GM12892 (cell line): ENCODE results near the gene EML1.

Experiments used
- POLR2A ChIP-seq: IDR thresholded peaks from 2 replicates; pipeline ENCODE4 v1.6.1; 2011; ENCODE audit warnings: low read depth, low read length, control low read depth
- POLR2AphosphoS5 ChIP-seq: IDR thresholded peaks from 2 replicates; pipeline ENCODE4 v1.6.1; 2011; ENCODE audit warnings: low read depth, low read length, control low read depth
- TAF1 ChIP-seq: IDR thresholded peaks from 2 replicates; pipeline ENCODE4 v1.6.1; 2011; ENCODE audit warnings: low read depth, mild to moderate bottlenecking, control low read depth, low read length, borderline replicate concordance

DNA sequence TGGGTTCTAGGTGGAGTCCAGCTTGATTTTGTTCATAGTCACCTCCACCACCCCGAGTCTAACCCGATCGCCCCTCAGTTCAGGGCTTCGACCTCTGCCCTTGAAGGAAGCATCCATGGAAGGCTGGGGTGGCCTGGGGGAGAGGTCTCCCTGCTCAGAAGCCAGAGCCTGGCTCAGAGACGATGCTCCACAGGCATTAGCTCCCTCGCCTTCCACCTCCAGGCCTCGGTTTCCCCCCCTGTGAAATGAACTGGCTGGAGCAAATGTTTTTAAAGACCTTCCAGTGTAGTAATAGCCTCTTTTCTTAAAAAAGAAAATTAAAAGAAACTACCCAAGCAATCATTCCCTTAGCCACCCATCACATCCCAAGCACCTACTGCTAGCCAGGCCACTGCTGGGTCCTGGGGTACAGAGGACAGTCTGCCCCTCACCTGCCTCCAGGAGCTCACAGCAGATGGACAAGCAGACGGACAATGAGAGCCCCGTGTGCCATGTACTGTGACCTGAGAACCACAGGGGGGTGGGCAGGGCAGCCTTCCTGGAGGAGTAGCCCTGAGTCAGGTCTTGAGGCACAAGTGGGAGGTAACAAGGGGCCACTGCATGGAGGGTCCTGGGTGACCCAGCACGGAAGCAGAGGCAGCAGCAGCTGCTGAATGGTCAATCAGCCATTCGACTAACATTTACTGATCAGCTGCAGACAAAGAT lies 42.3 kb upstream of the EML1 start:
- TF ChIP-seq POLR2AphosphoS5 (no peak), POLR2A (no peak), TAF1 (no peak)
